GM19324 (cell line): Measurements from ENCODE around the gene CTCF.

Experiments
- ATAC-seq: cut with Tn5 transposase; IDR thresholded peaks from one replicate; pipeline ENCODE4 v1.9.1; 2021; ENCODE audit warnings: mild to moderate bottlenecking, moderate library complexity; ENCODE audit not compliant: unreplicated experiment, low FRiP score

CTCF gene

GRCh38 chr16:67675579-67675935, 113.2 kb downstream of the CTCF start:
- ATAC-seq, result no peak

GRCh38 chr16:67675999-67676398, 113.7 kb downstream of the CTCF start:
- no peak for ATAC-seq

GRCh38 chr16:67676516-67676915, 114.2 kb downstream of the CTCF start:
- no peak for ATAC-seq

GRCh38 chr16:67676939-67677338, 114.6 kb downstream of the CTCF start:
- no peak for ATAC-seq

- ATAC-seq, result no peak
Observed at GRCh38 chr16:67677712-67678111, 115.4 kb downstream of the CTCF start.

GRCh38 chr16:67678354-67679023, 116.2 kb downstream of the CTCF start:
- no peak for ATAC-seq

- ATAC-seq, result no peak
Observed at GRCh38 chr16:67679935-67680897, 117.9 kb downstream of the CTCF start.

GRCh38 chr16:67683767-67684166, 121.4 kb downstream of the CTCF start:
- ATAC-seq, result no peak

GRCh38 chr16:67685388-67686112, 123.2 kb downstream of the CTCF start:
- ATAC-seq, result no peak
